ENCODE results near the gene CCAR1.
"Not testable (repeated sequence)": the region's sequence is repeated elsewhere in the genome, so short reads cannot be mapped to it uniquely, and the experiment has no call there.

Gene CCAR1

DNA sequence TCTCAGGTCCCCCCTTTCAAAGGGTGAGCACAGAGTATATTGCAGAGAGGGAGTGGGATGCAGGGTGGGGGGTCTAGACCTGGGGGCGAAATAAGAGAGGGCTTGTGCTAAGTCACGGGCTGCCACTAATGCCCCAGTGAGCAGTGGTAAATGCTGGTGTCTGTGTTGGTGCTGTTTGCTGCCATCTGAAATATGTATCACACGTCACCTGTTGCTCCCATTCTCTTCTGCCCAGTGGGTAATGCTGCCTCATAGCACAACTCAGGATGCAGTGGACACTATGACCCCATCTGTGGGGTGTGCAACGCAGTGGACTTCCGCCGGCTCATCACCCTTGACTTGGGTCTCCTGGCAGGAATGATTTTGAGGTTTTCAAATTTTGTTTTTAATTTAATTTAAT, 108.9 kb downstream of the CCAR1 start:
- no peak for DNase-seq

DNA sequence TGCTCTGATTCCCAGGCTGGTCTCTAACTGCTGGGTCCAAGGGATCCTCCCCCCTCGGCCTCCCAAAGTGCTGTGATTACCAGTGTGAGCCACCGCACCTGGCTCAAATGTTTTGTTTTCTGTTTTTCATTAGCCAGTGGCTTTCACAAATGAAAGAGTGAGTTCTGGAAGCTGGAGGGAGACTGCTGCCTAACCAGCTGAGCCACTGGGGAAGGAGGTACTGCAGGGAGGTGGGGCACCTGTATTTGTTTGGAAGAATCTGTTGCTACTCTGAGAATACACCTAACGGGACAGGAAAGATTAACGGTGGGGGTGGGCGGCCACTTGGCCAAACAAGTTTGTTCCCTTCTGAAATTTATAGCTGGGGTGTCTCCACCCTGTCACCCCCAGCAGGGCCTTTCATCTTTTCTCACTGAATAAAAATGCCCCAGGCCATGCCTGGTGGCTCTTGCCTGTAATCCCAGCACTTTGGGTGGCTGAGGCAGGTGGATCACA, 111.0 kb downstream of the CCAR1 start:
- no peak for DNase-seq

DNA sequence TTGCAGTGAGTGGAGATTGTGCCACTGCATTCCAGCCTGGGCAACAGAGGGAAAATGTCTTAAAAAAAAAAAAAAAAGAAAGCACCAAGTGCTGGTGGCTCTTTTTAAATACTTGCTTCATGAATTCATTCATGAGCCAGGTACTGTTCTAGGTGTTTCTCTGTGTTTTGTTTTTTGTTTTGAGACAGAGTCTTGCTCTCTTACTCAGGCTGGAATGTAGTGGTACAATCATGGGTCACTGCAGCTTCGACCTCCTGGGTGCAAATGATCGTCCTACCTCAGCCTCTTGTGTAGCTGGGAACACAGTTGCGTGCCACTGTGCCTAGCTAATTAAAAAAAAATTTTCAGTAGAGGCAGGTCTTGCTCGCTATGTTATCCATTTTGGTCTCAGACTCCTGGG, 111.6 kb downstream of the CCAR1 start:
- DNase-seq: no peak

DNA sequence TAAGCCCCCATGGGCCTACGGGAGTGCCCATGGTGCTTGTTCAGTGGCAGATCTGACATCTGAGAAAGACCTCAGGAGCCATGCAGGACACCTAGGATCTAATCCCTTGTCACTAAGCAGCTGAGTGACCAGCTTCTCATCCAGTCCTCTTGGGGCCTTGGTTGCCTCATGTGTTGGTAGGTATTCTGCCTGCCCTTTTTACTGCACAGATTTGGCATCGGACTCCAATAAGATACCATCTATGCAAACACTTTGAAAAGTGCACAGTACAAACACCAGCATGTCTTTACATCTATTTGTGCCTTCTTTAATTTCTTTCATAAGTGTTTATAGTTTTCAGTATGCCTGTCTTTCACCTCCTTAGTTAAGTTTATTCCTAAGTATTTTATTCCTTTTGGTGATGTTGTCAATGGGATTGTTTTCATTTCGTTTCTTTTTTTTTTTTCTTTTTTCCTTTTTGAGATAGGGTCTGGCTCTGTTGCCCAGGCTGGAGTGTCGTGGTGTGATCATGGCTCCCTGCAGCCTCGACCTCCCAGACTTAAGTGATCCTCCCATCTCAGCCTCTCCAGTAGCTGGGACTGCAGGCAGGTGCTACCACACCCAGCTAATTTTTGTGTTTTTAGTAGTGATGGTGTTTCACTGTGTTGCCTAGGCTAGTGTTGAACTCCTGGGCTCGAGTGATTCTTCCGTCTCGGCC, 116.7 kb downstream of the CCAR1 start:
- DNase-seq: no peak

DNA sequence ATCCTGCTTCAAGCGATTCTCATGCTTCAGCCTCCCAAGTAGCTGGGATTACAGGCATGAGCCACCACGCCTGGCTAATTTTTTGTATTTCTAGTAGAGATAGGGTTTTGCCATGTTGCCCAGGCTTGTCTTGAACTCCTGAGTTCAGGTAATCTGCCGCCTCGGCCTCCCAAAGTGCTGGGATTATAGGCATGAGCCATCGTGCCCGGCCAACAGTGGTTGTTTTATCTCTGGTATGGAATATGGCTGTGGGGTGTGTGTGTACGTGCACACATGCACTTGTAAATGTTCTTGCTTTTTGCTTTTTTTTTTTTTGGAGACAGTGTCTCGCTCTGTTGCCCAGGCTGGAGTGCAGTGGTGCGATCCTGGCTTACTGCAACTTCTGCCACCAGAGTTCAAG, 119.6 kb downstream of the CCAR1 start:
- DNase-seq: not testable (repeated sequence)
